CD4-positive, alpha-beta memory T cell (primary cell): ENCODE results near the gene ILK. TPM values are rescaled to one million over a fixed set of nuclear protein-coding genes. Genes with fewer than 3 reads are reported as not detected.
A peak's percentile ranks its signal among the peaks of the same experiment; 100 is the strongest.

Source experiments
- CTCF ChIA-PET: fragments of 350-600 bp; sonication (Branson Sonifier 250); formaldehyde crosslinking; loops from one replicate; lab custom pipeline; 2021; ENCODE audit warnings: inconsistent platforms; ENCODE audit not compliant: partially characterized antibody; lab: Charles Lee
- POLR2A ChIA-PET: fragments of 350-600 bp; sonication (Branson Sonifier 250); formaldehyde crosslinking; loops from one replicate; lab custom pipeline; 2021; ENCODE audit not compliant: partially characterized antibody; lab: Charles Lee
- DNase-seq, 5 donors: peaks; one replicate each; pipeline versions ENCODE4 v3.0.0 to v3.0.0-alpha.2; 2020 to 2022; ENCODE audit warnings: mixed read lengths in 1 of 5
- H3K27ac ChIP-seq: one replicate; pipeline ENCODE4 v1.7.0; 2013; ENCODE audit warnings: low read depth, low read length
- H3K27me3 ChIP-seq: 2 replicates; pipeline ENCODE4 v1.7.0; 2013; ENCODE audit warnings: mild to moderate bottlenecking, low read length, moderate library complexity; ENCODE audit not compliant: insufficient read depth
- H3K36me3 ChIP-seq: 2 replicates; pipeline ENCODE4 v1.7.0; 2013; ENCODE audit warnings: mild to moderate bottlenecking, low read length, moderate library complexity; ENCODE audit not compliant: insufficient read depth
- H3K4me1 ChIP-seq: 2 replicates; pipeline ENCODE4 v1.7.0; 2013; ENCODE audit warnings: mild to moderate bottlenecking, low read length, moderate library complexity; ENCODE audit not compliant: insufficient read depth
- H3K4me3 ChIP-seq, 2 donors: one replicate each; pipeline ENCODE4 v1.7.0; 2013; ENCODE audit warnings: low read length in 2 of 2, mild to moderate bottlenecking in 1 of 2
- H3K9me3 ChIP-seq, 2 donors: one replicate each; pipeline ENCODE4 v1.7.0; 2013; ENCODE audit warnings: low read length in 2 of 2, control low read depth in 1 of 2; ENCODE audit not compliant: control insufficient read depth in 1 of 2
- H3K27ac Mint-ChIP-seq, 7 donors: one replicate each; pipeline ENCODE4 v1.8.0; 2020 to 2021; ENCODE audit warnings: mixed read lengths in 7 of 7, mild to moderate bottlenecking in 6 of 7, inconsistent platforms in 3 of 7, moderate library complexity in 3 of 7
- H3K27me3 Mint-ChIP-seq, 2 donors: one replicate each; pipeline ENCODE4 v1.8.0; 2020 to 2021; ENCODE audit warnings: mixed read lengths in 2 of 2
- H3K36me3 Mint-ChIP-seq, 2 donors: one replicate each; pipeline ENCODE4 v1.8.0; 2020 to 2021; ENCODE audit warnings: mixed read lengths in 2 of 2, inconsistent platforms in 1 of 2, mild to moderate bottlenecking in 1 of 2
- H3K4me1 Mint-ChIP-seq, 4 donors: one replicate each; pipeline ENCODE4 v1.8.0; 2020 to 2021; ENCODE audit warnings: mixed read lengths in 4 of 4, mild to moderate bottlenecking in 1 of 4
- H3K4me3 Mint-ChIP-seq, 8 donors: one replicate each; pipeline ENCODE4 v1.8.0; 2020 to 2021; ENCODE audit warnings: mixed read lengths in 8 of 8, mild to moderate bottlenecking in 7 of 8, moderate library complexity in 6 of 8, inconsistent platforms in 3 of 8
- H3K9me3 Mint-ChIP-seq, 8 donors: one replicate each; pipeline ENCODE4 v1.8.0; 2020 to 2021; ENCODE audit warnings: mixed read lengths in 8 of 8, mild to moderate bottlenecking in 5 of 8, inconsistent platforms in 3 of 8, moderate library complexity in 1 of 8
- intact Hi-C: fragments of 100-400 bp; cut with micrococcal nuclease; formaldehyde crosslinking; loops from one replicate; pipeline ENCODE4 v1.15.1; 2023
- polyA plus RNA-seq, 2 donors: library from polyadenylated mRNA; unstranded; fragments of 300-500 nt; fragmentation: Illumina TruSeq; gene quantifications; one replicate each; pipeline ENCODE4 v1.2.3, GENCODE V29; 2021
- total RNA-seq, 2 experiments: library from RNA; stranded (reverse); gene quantifications; one replicate each; pipeline ENCODE4 v1.2.3, GENCODE V29; 2021

Gene ILK
- total and polyA plus RNA-seq, 4 experiments from 2014 or later: 121 to 132 (median 130) TPM

- POLR2A ChIA-PET: interaction anchor here (0.8 to 9.6 kb wide), 34 partner anchors 6 to 377 kb away, joined by 3 to 172 read pairs (median 6); partner anchors contain the start of genes APBB1, ARFIP2, DCHS1 and FHIP1B
- Mint-ChIP-seq H3K36me3 (peaks cover 21 to 52% of the 10 kb centered on the region in 2 donors), H3K4me3 (peak overlapping the region; percentile 87 to 94 (median 91)), H3K27ac (peak overlapping the region in 6 of 7 donors; percentile 95 to 97 (median 97)), H3K4me1 (peaks cover 6 to 36% (median 32%) of the 10 kb centered on the region in 4 donors), H3K9me3 (no peaks in the 10 kb centered on the region), H3K27me3 (no peaks in the 10 kb centered on the region)
- peak in 1 of 5 donors; percentile 57 for DNase-seq
- no peaks in the 10 kb centered on the region for H3K27me3 ChIP-seq
- intact Hi-C loops: loop anchor here (10.0 kb wide), 1 partner anchor 197 kb away; the partner anchor contains the start of gene APBB1
- H3K36me3 ChIP-seq: peaks cover 47% of the 10 kb centered on the region
- H3K4me3 ChIP-seq: peak overlapping the region; percentile 49 to 63
- H3K27ac ChIP-seq: peak overlapping the region; percentile 87
- H3K4me1 ChIP-seq: peaks cover 55% of the 10 kb centered on the region
- CTCF ChIA-PET: interaction anchor here (0.8 to 4.6 kb wide), 11 partner anchors 8 to 95 kb away, joined by 3 to 56 read pairs (median 10); partner anchors contain the start of genes ILK, MRPL17 and RRP8
- H3K9me3 ChIP-seq: no peaks in the 10 kb centered on the region
These were observed 7.8 kb downstream of the ILK start for GRCh38 chr11:6611092-6611962.

GRCh38 chr11:6611963-6612212 lies 8.3 kb downstream of the ILK start:
- Histone ChIP-seq H3K9me3 (no peaks in the 10 kb centered on the region), H3K27me3 (no peaks in the 10 kb centered on the region), H3K4me1 (peaks cover 51% of the 10 kb centered on the region), H3K4me3 (peak overlapping the region in 1 of 2 donors; percentile 66), H3K27ac (peak overlapping the region; percentile 87), H3K36me3 (peaks cover 47% of the 10 kb centered on the region)
- Mint-ChIP-seq H3K27me3 (no peaks in the 10 kb centered on the region), H3K36me3 (peaks cover 21 to 50% of the 10 kb centered on the region in 2 donors), H3K27ac (peak overlapping the region in 6 of 7 donors; percentile 95 to 97 (median 97)), H3K4me1 (peaks cover 6 to 36% (median 28%) of the 10 kb centered on the region in 4 donors), H3K9me3 (no peaks in the 10 kb centered on the region), H3K4me3 (peak overlapping the region; percentile 87 to 94 (median 91))
- POLR2A ChIA-PET: interaction anchor here (0.8 to 9.0 kb wide), 34 partner anchors 8 to 377 kb away, joined by 3 to 172 read pairs (median 4); partner anchors contain the start of genes APBB1, ARFIP2, DCHS1 and FHIP1B
- intact Hi-C loops: loop anchor here (1.0 to 10.0 kb wide), 5 partner anchors 8 to 221 kb away; partner anchors contain the start of genes APBB1, MRPL17 and SMPD1
- CTCF ChIA-PET: interaction anchor here (0.8 to 4.6 kb wide), 12 partner anchors 8 to 94 kb away, joined by 3 to 56 read pairs (median 9); partner anchors contain the start of genes ILK, MRPL17 and RRP8
- no peak for DNase-seq

GRCh38 chr11:6612213-6613041 lies 8.9 kb downstream of the ILK start, which contains the start of gene TAF10:
TAF10 (minus strand) TSS chr11:6612216; CDS start chr11:6612189, 27 bp downstream.
- H3K27ac ChIP-seq: peak within 1 kb of the TSS; percentile 87
- Mint-ChIP-seq H3K27ac (peak within 1 kb of the TSS in 6 of 7 donors; percentile 95 to 97 (median 97)), H3K27me3 (no peaks in the 10 kb centered on the region), H3K4me3 (peak within 1 kb of the TSS; percentile 87 to 94 (median 91)), H3K9me3 (no peaks in the 10 kb centered on the region), H3K36me3 (peaks cover 21 to 47% of the 10 kb centered on the region in 2 donors), H3K4me1 (peaks cover 6 to 36% (median 28%) of the 10 kb centered on the region in 4 donors)
- intact Hi-C loops: loop anchor here (1.0 to 10.0 kb wide), 5 partner anchors 8 to 222 kb away; partner anchors contain the start of genes APBB1, MRPL17 and SMPD1
- ChIA-PET POLR2A (interaction anchor here (0.7 to 9.0 kb wide), 37 partner anchors 9 to 222 kb away, joined by 3 to 172 read pairs (median 4); partner anchors contain the start of genes APBB1, ARFIP2, DCHS1 and ILK), CTCF (interaction anchor here (0.5 to 4.6 kb wide), 19 partner anchors 9 to 227 kb away, joined by 3 to 56 read pairs (median 4); partner anchors contain the start of genes ARFIP2, ILK, MRPL17 and RRP8)
- H3K9me3 ChIP-seq: no peaks in the 10 kb centered on the region
- H3K36me3 ChIP-seq: peaks cover 47% of the 10 kb centered on the region
- no peaks in the 10 kb centered on the region for H3K27me3 ChIP-seq
- H3K4me3 ChIP-seq: peak within 1 kb of the TSS; percentile 66 to 88
- DNase-seq: peak; percentile 93 to 97 (median 95)
- H3K4me1 ChIP-seq: peaks cover 51% of the 10 kb centered on the region

GRCh38 chr11:6613496-6613895 lies 9.9 kb downstream of the ILK start:
- H3K4me1 ChIP-seq: peaks cover 51% of the 10 kb centered on the region
- peaks cover 39% of the 10 kb centered on the region for H3K36me3 ChIP-seq
- H3K36me3 Mint-ChIP-seq: peaks cover 21 to 39% of the 10 kb centered on the region in 2 donors

GRCh38 chr11:6614446-6614845 lies 10.9 kb downstream of the ILK start:
- Histone ChIP-seq H3K9me3 (no peaks in the 10 kb centered on the region), H3K4me3 (no peak overlapping the region), H3K27me3 (no peaks in the 10 kb centered on the region), H3K27ac (no peak overlapping the region), H3K36me3 (peaks cover 29% of the 10 kb centered on the region), H3K4me1 (peaks cover 53% of the 10 kb centered on the region)
- peaks cover 6 to 30% (median 18%) of the 10 kb centered on the region in 4 donors for H3K4me1 Mint-ChIP-seq
- H3K36me3 Mint-ChIP-seq: peaks cover 20 to 31% of the 10 kb centered on the region in 2 donors
- intact Hi-C loops: loop anchor here (10.0 kb wide), 1 partner anchor 200 kb away; the partner anchor contains the start of gene APBB1
- DNase-seq: no peak
- H3K27me3 Mint-ChIP-seq: no peaks in the 10 kb centered on the region
- H3K4me3 Mint-ChIP-seq: no peak overlapping the region
- no peaks in the 10 kb centered on the region for H3K9me3 Mint-ChIP-seq
- POLR2A ChIA-PET: interaction anchor here (4.5 to 9.0 kb wide), 2 partner anchors 11 to 69 kb away, joined by 69 to 172 read pairs; partner anchors contain the start of genes ILK, MRPL17 and RRP8
- CTCF ChIA-PET: interaction anchor here (1.1 to 4.6 kb wide), 3 partner anchors 11 to 69 kb away, joined by 5 to 37 read pairs (median 28); partner anchors contain the start of genes ILK, MRPL17 and RRP8
- H3K27ac Mint-ChIP-seq: peak overlapping the region in 1 of 7 donors; percentile 55

More at GRCh38 chr11:6613496-6613895, 9.9 kb downstream of the ILK start:
- Mint-ChIP-seq H3K9me3 (no peaks in the 10 kb centered on the region), H3K4me3 (no peak overlapping the region), H3K27me3 (no peaks in the 10 kb centered on the region), H3K27ac (no peak overlapping the region), H3K4me1 (peaks cover 6 to 36% (median 21%) of the 10 kb centered on the region in 4 donors)
- intact Hi-C loops: loop anchor here (2.0 to 10.0 kb wide), 3 partner anchors 133 to 223 kb away; partner anchors contain the start of genes APBB1 and SMPD1
- Histone ChIP-seq H3K9me3 (no peaks in the 10 kb centered on the region), H3K4me3 (no peak overlapping the region), H3K27me3 (no peaks in the 10 kb centered on the region), H3K27ac (peak overlapping the region; percentile 87)
- ChIA-PET POLR2A (interaction anchor here (1.1 to 9.0 kb wide), 17 partner anchors 8 to 223 kb away, joined by 3 to 172 read pairs (median 12); partner anchors contain the start of genes ILK, MRPL17, RRP8 and SMPD1), CTCF (interaction anchor here (0.8 to 4.6 kb wide), 12 partner anchors 8 to 196 kb away, joined by 3 to 56 read pairs (median 8); partner anchors contain the start of genes ARFIP2, ILK, MRPL17 and RRP8)
- no peak for DNase-seq

- H3K27ac ChIP-seq: no peak overlapping the region
- peaks cover 23% of the 10 kb centered on the region for H3K36me3 ChIP-seq
- ChIA-PET POLR2A (interaction anchor here (1.5 to 9.0 kb wide), 3 partner anchors 8 to 69 kb away, joined by 3 to 172 read pairs (median 132); partner anchors contain the start of genes ILK, MRPL17 and RRP8), CTCF (interaction anchor here (4.6 kb wide), 1 partner anchor 11 kb away, joined by 37 read pairs; the partner anchor contains the start of genes ILK and RRP8)
- Mint-ChIP-seq H3K4me1 (peaks cover 6 to 24% (median 17%) of the 10 kb centered on the region in 4 donors), H3K27ac (peak overlapping the region in 3 of 7 donors; percentile 30 to 55 (median 39)), H3K4me3 (no peak overlapping the region), H3K27me3 (no peaks in the 10 kb centered on the region), H3K36me3 (peaks cover 14 to 25% of the 10 kb centered on the region in 2 donors), H3K9me3 (no peaks in the 10 kb centered on the region)
- no peak for DNase-seq
- H3K27me3 ChIP-seq: no peaks in the 10 kb centered on the region
- H3K4me1 ChIP-seq: peaks cover 55% of the 10 kb centered on the region
- no peaks in the 10 kb centered on the region for H3K9me3 ChIP-seq
- intact Hi-C loops: loop anchor here (10.0 kb wide), 1 partner anchor 200 kb away; the partner anchor contains the start of gene APBB1
- H3K4me3 ChIP-seq: no peak overlapping the region
These were observed 11.5 kb downstream of the ILK start for GRCh38 chr11:6615046-6615445.
